Erythroblast (primary cell): ENCODE data around the gene SPATA18.

ENCODE experiments used
- GATA1 ChIP-seq: IDR thresholded peaks from 2 replicates; pipeline ENCODE4 v1.6.1; 2011; ENCODE audit warnings: low read depth, mild to moderate bottlenecking, control low read depth, low read length, moderate library complexity
- POLR2A ChIP-seq: IDR thresholded peaks from 2 replicates; pipeline ENCODE4 v1.6.1; 2011; ENCODE audit warnings: mild to moderate bottlenecking, low read length

DNA sequence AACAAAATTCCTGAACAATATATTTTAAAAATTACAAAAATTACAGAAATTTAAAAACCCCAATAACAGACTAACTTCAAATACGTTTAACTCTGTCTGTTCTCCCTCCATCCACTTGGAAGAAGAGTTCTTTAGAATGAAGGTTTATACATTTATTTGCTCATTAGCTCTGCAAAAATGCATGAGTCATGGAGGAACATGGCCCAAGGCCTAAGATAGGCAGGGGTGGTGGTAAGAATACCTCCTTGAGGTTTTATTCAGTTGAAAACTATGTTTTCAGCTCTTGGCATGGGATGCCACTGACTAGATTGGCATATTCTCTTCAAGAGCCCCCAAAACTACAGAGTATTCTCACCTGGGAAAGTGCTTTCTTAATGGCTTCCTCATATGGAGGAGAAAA is 22.1 kb upstream of the SPATA18 start:
- TF ChIP-seq POLR2A = no peak
- no peak for TF ChIP-seq GATA1
